HEK293T (cell line): ENCODE results near the gene SLC38A6.

Experiments
- CTCF ChIA-PET: fragments of 350-600 bp; formaldehyde crosslinking; extraction: SDS; loops from one replicate; lab custom pipeline; 2021; ENCODE audit warnings: antibody characterized with exemption, inconsistent platforms; lab: Yijun Ruan, JAX
- POLR2A ChIA-PET: fragments of 350-600 bp; formaldehyde crosslinking; extraction: SDS; loops from one replicate; lab custom pipeline; 2020; ENCODE audit warnings: antibody characterized with exemption, inconsistent platforms; lab: Yijun Ruan, JAX
- DNase-seq: peaks from one replicate; pipeline ENCODE4 v3.0.0; 2012; ENCODE audit warnings: mixed read lengths; ENCODE audit errors: extremely low spot score
- ARNT ChIP-seq: fragments of 450-650 bp; IDR thresholded peaks from 2 replicates; pipeline ENCODE4 v1.6.1; 2017; ENCODE audit warnings: mild to moderate bottlenecking
- BHLHE40 ChIP-seq: fragments of 450-650 bp; IDR thresholded peaks from 2 replicates; pipeline ENCODE4 v1.6.1; 2016; ENCODE audit warnings: mild to moderate bottlenecking, moderate library complexity, borderline replicate concordance
- CTBP1 ChIP-seq: fragments of 450-650 bp; IDR thresholded peaks from 2 replicates; pipeline ENCODE4 v1.6.1; 2016; ENCODE audit warnings: borderline replicate concordance
- ELF4 ChIP-seq: fragments of 450-650 bp; IDR thresholded peaks from 2 replicates; pipeline ENCODE4 v1.6.1; 2017; ENCODE audit warnings: antibody characterized with exemption
- FOXA1 ChIP-seq: fragments of 450-650 bp; IDR thresholded peaks from 2 replicates; pipeline ENCODE4 v1.6.1; 2016; ENCODE audit warnings: mild to moderate bottlenecking
- FOXK2 ChIP-seq: fragments of 450-650 bp; IDR thresholded peaks from 2 replicates; pipeline ENCODE4 v1.6.1; 2016; ENCODE audit warnings: mild to moderate bottlenecking
- FOXM1 ChIP-seq: fragments of 450-650 bp; IDR thresholded peaks from 2 replicates; pipeline ENCODE4 v1.6.1; 2017; ENCODE audit warnings: mild to moderate bottlenecking, borderline replicate concordance
- HDGF ChIP-seq: fragments of 450-650 bp; IDR thresholded peaks from 2 replicates; pipeline ENCODE4 v1.6.1; 2017; ENCODE audit warnings: antibody characterized with exemption, borderline replicate concordance
- L3MBTL2 ChIP-seq: fragments of 450-650 bp; conservative IDR thresholded peaks from 2 replicates; pipeline ENCODE4 v1.6.1; 2016; ENCODE audit warnings: mild to moderate bottlenecking
- LEF1 ChIP-seq: fragments of 450-650 bp; IDR thresholded peaks from 2 replicates; pipeline ENCODE4 v1.6.1; 2017; ENCODE audit warnings: mild to moderate bottlenecking, borderline replicate concordance
- NFRKB ChIP-seq: fragments of 450-650 bp; IDR thresholded peaks from 2 replicates; pipeline ENCODE4 v1.6.1; 2016; ENCODE audit warnings: mild to moderate bottlenecking, moderate library complexity
- SP1 ChIP-seq: fragments of 450-650 bp; IDR thresholded peaks from 2 replicates; pipeline ENCODE4 v1.6.1; 2017
- SUZ12 ChIP-seq: fragments of 450-650 bp; IDR thresholded peaks from 2 replicates; pipeline ENCODE4 v1.6.1; 2016; ENCODE audit warnings: mild to moderate bottlenecking
- TARDBP ChIP-seq: fragments of 450-650 bp; IDR thresholded peaks from 2 replicates; pipeline ENCODE4 v1.6.1; 2016
- ZNF384 ChIP-seq: fragments of 450-650 bp; IDR thresholded peaks from 2 replicates; pipeline ENCODE4 v1.6.1; 2016
- TF ChIP-seq, protein P1 (sequence below): fragments of 450-650 bp; IDR thresholded peaks from 2 replicates; pipeline ENCODE4 v1.6.1; 2016

SLC38A6 gene

DNA sequence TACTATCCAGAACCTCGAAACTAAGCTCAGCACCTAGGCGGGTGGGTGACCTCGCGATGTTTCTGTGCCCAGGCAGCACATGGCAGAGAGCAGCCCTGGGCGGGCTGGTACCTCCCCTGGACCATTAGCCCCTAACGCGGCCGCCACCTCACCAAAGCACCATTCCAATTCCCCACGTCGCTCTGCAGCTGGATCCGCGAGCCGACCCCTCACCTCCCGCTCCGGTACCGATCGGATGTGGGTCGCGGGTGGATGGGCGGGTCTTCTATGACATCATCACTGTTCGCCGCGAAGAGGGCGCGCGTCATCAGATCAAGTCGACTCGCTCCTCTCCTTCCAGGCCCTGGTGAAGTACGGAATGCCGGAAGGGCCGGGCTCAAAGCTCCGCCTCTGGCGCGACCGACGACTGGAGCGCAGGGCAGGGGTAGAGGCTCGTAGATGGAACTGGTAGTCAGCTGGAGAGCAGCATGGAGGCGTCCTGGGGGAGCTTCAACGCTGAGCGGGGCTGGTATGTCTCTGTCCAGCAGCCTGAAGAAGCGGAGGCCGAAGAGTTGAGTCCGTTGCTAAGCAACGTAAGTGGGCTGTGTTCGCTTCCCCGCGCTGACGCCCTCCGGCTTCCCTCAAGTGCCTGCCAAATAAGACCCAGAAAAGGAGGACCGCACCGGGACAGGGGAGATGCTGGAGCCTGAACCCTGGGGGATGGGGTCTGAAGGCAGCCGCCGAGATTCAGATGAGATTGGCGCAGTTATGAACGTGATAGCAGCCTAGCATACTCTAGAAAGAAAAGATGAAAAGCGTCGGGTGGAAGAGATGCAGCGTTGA lies at the start of gene SLC38A6, which contains the start of gene TRMT5:
SLC38A6 (plus strand) TSS at position 435 of the 822 bp plus-strand sequence; CDS start at position 468, 33 bp downstream.
TRMT5 (minus strand) TSS at position 269 of the 822 bp plus-strand sequence; CDS start at position 163, 106 bp downstream.
- DNase-seq, result peak; percentile 90
- POLR2A ChIA-PET, result interaction anchor here (0.6 to 2.3 kb wide), 21 partner anchors 12 to 649 kb away, joined by 3 to 12 read pairs (median 5); partner anchors contain the start of genes SIX1 and SIX4
- no peak for TF ChIP-seq LEF1
- no peak for TF ChIP-seq SP1
- TF ChIP-seq FOXK2, result no peak
- TF ChIP-seq BHLHE40, result no peak
- TF ChIP-seq L3MBTL2, result peak; percentile 94
- TF ChIP-seq SUZ12, result no peak
- TF ChIP-seq ELF4, result peak; percentile 47; the same call in 1 of the 2 replicates
- CTCF ChIA-PET, result no interaction called here

DNA sequence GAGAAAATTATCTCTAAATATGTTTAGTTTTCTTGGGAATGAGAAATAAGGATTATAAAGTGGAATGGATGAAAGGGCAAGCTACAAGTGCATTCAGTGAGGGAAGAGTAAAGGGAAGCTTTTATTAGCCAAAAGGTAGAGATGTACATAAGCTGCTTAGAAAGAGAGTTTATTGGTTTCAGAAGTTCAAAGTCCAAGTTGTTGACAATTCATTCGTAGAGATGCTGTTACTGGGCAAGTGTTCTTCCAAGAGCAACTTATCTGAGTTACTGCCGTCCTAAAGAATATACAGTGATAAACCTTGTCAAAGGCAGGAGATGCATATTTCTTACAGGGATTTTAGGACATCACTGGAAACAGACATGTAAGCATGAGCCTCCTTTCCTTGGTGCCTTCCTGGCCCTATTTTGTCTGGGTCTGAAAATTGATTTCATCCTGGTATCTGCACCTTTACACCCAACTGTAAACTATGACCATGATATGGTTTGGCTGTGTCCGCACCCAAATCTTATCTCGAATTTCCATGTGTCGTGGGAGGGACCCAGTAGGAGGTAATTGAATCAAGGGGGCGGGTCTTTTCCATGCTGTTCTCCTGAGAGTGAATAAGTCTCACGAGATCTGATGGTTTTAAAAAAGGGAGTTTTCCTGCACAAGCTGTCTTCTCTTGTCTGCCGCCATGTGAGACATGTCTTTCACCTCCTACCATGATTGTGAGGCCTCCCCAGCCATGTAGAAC lies 47.0 kb upstream of the SLC38A6 start:
- CTCF ChIA-PET, result no interaction called here
- POLR2A ChIA-PET, result interaction anchor here (1.4 kb wide), 1 partner anchor 47 kb away, joined by 3 read pairs; the partner anchor contains the start of genes SLC38A6 and TRMT5
- TF ChIP-seq FOXK2 (no peak), ZNF384 (no peak), TARDBP (no peak), HDGF (no peak), SP1 (no peak), FOXA1 (no peak), FOXM1 (no peak), L3MBTL2 (no peak), SUZ12 (no peak), ARNT (no peak), LEF1 (no peak)
- no peak for DNase-seq

DNA sequence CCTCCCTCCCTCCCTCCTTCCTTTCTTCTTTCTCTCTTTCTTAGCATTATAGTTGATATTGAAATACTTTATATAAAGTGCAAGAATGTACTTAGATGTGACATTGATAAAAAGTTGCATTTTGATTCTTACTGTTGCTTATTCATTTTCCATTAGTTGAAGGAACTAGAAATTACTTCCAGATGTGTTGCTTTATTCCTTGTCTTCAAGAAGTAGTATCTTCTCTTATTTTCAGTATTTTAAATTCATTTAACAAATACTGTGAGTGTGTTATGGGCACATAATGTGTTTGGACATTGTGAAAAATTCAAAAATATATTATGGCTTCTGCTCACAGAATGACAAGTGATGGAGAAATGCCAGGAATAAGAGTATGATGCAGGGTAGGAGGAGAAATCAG lies 45.7 kb upstream of the SLC38A6 start:
- POLR2A ChIA-PET, result no interaction called here
- CTCF ChIA-PET, result no interaction called here
- DNase-seq, result no peak
- TF ChIP-seq SUZ12 (no peak), TARDBP (no peak), FOXK2 (no peak), NFRKB (no peak), HDGF (no peak), L3MBTL2 (no peak), BHLHE40 (no peak), SP1 (no peak), FOXM1 (no peak)

DNA sequence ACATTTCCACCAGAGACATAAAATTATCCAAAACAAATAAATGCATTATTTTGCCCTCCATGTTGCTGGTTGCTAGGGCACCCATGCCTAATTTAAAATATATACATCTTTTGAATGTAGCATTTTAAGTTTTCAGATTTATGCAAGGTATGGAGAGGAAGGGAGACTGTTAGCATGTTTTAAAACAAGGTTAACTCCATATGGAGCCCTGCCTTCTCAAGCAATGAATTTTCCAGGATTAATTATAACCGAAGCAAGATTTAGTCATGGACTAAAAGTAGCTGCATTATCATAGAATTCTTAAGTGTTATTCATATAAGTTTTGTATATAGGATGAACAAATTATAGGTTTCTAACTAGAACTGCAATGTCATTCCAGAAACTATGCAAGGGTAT lies 37.4 kb upstream of the SLC38A6 start:
- no peak for TF ChIP-seq ELF4
- TF ChIP-seq FOXK2, result no peak
- no peak for TF ChIP-seq FOXM1
- TF ChIP-seq LEF1, result no peak
- TF ChIP-seq FOXA1, result no peak
- TF ChIP-seq NFRKB, result no peak
- no peak for DNase-seq
- ChIA-PET CTCF (no interaction called here), POLR2A (no interaction called here)

DNA sequence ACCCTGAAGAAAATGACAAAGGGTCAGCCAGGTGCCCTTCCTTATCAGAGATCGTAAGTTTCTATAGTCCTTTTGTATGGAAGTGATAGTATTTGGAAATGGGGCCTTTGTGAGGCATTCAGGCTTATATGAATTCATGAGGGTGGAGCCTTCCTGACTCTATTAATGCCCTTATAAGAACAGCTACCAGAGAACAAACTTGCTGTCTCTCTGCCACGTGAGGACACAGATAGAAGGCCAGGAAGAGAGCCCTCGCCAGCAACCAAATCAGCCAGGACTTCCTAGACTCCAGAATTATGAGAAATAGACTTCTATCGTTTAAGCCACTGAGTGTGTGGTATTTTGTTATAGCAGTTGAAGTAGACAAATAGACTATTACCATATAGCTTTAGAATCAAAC lies 36.8 kb upstream of the SLC38A6 start:
- CTCF ChIA-PET, result no interaction called here

DNA sequence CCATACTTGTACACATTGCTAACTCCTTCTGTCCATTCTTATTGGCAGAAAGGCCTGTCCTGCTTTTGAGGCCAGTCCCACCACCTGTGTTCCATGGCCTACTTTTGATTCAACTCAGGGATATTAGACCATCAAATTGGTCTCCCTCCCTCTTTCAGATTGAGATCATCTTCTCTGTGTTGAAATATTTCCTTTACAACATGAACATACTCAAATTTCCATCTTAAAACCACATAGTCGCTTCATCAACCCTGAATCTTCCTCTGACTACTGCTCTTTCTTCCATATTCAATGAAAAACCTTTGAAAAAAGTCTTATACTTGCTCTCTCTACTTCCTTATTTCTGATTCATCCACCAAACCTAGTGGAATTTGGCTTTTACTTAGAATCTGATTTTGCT lies 35.1 kb upstream of the SLC38A6 start:
- no peak for TF ChIP-seq SP1
- no peak for TF ChIP-seq ARNT
- TF ChIP-seq HDGF, result no peak
- TF ChIP-seq LEF1, result no peak
- TF ChIP-seq FOXK2, result no peak
- TF ChIP-seq SUZ12, result no peak
- TF ChIP-seq ELF4, result no peak
- TF ChIP-seq BHLHE40, result no peak
- TF ChIP-seq CTBP1, result no peak
- no peak for TF ChIP-seq TARDBP
- no peak for TF ChIP-seq ZNF384
- TF ChIP-seq L3MBTL2, result no peak
- TF ChIP-seq FOXA1, result no peak
- no peak for TF ChIP-seq NFRKB
- TF ChIP-seq FOXM1, result no peak
- TF ChIP-seq, protein P1, sequence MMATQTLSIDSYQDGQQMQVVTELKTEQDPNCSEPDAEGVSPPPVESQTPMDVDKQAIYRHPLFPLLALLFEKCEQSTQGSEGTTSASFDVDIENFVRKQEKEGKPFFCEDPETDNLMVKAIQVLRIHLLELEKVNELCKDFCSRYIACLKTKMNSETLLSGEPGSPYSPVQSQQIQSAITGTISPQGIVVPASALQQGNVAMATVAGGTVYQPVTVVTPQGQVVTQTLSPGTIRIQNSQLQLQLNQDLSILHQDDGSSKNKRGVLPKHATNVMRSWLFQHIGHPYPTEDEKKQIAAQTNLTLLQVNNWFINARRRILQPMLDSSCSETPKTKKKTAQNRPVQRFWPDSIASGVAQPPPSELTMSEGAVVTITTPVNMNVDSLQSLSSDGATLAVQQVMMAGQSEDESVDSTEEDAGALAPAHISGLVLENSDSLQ, result no peak
- ChIA-PET CTCF (no interaction called here), POLR2A (no interaction called here)
- no peak for DNase-seq

More for the DNA sequence above, 36.8 kb upstream of the SLC38A6 start:
- TF ChIP-seq CTBP1 (no peak), ELF4 (no peak), FOXM1 (no peak), ARNT (no peak)
- POLR2A ChIA-PET, result no interaction called here
- no peak for DNase-seq

DNA sequence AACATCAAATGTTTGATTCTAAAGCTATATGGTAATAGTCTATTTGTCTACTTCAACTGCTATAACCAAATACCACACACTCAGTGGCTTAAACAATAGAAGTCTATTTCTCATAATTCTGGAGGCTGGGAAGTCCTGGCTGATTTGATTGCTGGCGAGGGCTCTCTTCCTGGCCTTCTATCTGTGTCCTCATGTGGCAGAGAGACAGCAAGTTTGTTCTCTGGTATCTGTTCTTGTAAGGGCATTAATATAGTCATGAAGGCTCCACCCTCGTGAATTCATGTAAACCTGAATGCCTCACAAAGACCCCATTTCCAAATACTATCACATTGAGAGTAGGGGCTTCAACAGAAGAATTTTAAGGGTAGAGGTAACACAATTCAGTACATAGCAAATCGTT lies 34.3 kb upstream of the SLC38A6 start:
- CTCF ChIA-PET, result no interaction called here
- POLR2A ChIA-PET, result no interaction called here
- no peak for DNase-seq
- no peak for TF ChIP-seq NFRKB
- no peak for TF ChIP-seq SUZ12
- no peak for TF ChIP-seq BHLHE40
- TF ChIP-seq L3MBTL2, result no peak
- no peak for TF ChIP-seq TARDBP
- no peak for TF ChIP-seq ZNF384
- TF ChIP-seq, protein P1, result no peak
- TF ChIP-seq LEF1, result no peak
